Cardiac atrium fibroblast (primary cell): Measurements from ENCODE around the gene ZBTB12. TPM values are rescaled to one million over a fixed set of nuclear protein-coding genes. Genes with fewer than 3 reads are reported as not detected.

ENCODE experiments used
- total RNA-seq: library from RNA; depleted of rRNA; stranded (reverse); fragments of >200 nt; gene quantifications from 2 replicates; pipeline ENCODE4 v1.2.3, GENCODE V29; 2015

The ZBTB12 gene, protein sequence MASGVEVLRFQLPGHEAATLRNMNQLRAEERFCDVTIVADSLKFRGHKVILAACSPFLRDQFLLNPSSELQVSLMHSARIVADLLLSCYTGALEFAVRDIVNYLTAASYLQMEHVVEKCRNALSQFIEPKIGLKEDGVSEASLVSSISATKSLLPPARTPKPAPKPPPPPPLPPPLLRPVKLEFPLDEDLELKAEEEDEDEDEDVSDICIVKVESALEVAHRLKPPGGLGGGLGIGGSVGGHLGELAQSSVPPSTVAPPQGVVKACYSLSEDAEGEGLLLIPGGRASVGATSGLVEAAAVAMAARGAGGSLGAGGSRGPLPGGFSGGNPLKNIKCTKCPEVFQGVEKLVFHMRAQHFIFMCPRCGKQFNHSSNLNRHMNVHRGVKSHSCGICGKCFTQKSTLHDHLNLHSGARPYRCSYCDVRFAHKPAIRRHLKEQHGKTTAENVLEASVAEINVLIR
- total RNA-seq: 1.8 and 2.1 TPM in 2 replicates

DNA sequence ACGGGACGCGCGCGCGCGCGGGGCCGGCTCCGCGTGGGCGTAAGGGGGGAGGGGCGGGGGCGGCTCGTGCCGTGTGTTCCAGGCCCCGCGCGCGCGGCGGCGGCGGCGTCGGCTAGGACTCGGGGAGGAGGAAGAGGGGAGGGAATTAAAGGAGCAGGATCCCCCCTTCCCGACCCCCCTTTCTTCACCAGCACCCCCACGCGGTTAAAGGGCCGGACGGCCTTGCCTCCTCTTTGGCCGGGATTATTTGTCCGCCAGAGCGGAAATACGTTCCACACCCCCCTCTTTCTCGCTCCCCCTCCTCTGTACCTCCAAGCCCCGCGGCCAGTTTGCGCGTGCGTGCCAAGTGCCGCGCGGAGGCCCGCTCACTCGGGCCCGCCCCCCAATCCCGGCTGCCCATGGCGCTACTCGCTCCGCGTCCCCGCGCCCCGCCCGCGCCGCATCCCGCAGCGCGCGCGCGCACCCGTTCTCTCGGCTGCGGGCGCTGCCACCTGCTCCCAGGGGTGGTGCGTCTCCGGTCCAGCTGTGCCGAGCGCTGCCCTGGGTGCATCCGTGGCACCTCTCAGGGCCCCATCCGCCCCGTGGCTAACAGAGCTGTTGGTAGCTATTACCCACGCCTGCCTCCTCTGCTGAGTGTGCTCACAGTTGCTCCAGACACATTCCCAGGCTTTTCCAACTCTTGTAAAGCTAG, at the start of gene ZBTB12:
TSS of gene ZBTB12 (minus strand) at position 134 of the 691 bp plus-strand sequence. CDS start 781 bp downstream, outside the sequence.

DNA sequence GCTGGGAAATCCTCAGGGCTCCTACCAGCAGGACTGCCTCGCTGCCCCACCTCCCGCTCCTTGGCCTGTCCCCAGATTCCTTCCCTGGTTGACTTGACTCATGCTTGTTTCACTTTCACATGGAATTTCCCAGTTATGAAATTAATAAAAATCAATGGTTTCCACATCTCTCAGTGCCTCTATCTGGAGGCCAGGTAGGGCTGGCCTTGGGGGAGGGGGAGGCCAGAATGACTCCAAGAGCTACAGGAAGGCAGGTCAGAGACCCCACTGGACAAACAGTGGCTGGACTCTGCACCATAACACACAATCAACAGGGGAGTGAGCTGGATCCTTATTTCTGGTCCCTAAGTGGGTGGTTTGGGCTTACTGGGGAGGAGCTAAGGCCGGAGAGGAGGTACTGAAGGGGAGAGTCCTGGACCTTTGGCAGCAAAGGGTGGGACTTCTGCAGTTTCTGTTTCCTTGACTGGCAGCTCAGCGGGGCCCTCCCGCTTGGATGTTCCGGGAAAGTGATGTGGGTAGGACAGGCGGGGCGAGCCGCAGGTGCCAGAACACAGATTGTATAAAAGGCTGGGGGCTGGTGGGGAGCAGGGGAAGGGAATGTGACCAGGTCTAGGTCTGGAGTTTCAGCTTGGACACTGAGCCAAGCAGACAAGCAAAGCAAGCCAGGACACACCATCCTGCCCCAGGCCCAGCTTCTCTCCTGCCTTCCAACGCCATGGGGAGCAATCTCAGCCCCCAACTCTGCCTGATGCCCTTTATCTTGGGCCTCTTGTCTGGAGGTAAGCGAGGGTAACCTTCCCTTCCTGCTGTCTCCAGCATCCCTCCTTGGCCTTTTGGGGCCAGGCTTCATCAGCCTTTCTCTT, 43.9 kb upstream of the ZBTB12 start, which contains the start of gene CFB:
TSS of gene CFB (plus strand) at position 589 of the 863 bp plus-strand sequence. CDS start at position 716, 127 bp downstream.

DNA sequence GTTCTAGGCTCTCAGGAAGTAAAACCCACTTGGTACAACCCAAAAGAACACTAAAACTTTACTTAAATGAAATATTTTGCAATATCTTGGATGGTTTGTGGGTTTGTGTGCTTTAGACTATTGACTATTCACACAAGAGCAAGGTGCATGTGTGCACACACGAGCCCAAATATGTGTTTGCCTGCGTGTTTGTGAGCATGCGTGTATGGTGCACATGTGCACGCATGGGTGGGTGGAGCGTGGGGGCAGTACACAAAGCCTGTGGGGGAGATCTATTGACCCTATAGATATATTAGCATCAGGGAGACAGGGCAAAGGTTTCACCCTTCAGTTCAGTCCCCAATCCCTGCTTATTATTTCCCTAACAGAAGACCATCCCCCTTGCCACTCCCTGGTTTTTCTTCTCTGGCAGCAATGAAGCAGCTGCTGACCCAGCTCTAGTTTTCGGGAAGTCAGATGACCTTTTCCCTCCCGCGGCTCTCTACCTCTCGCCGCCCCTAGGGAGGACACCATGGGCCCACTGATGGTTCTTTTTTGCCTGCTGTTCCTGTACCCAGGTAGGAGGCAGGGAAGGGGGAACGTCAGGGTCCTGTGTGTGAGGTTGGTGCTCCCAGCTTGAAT, 25.5 kb upstream of the ZBTB12 start, which contains the start of gene C2:
TSS of gene C2 (plus strand) at position 476 of the 621 bp plus-strand sequence. CDS start at position 512, 36 bp downstream.

DNA sequence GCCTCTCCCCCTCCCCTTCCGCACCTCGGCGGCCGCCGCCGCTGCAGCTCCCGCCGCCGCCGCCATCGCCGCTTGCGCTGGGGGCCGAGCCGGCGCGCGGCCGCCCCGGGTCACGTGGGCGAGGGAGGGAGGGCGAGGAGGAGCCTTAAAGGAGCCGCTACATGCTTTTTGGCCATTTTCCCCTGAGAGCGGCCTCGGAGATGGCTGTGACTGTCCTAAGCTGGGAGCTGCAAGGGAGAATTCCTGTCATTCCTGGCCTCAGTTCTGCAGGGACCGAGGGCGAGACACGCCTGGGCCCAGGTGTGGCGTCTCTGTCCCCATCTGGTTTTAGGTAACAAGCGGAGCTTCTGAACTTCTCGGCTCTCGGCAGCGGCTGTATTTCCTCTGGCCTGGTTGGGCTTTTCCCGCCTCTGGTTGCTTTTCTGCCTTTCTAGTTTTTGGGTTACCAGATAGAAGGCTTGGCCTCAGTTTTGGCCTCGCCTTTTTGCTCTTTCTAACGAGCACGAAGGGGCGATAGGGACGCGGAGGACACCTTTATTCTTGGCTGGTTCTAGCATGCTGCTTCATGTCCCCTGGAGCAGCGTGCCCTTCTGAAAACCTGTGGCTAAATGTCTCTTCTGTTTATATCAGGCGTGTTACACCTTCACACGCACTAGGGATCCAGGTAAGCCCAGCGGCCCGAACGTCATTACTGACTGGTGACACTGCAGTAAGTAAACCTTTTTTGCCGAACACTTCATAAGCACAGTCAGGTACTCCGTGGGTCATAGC, 4.1 kb downstream of the ZBTB12 start, which contains the start of gene EHMT2:
TSS of gene EHMT2 (minus strand) at position 87 of the 771 bp plus-strand sequence. CDS start at position 66, 21 bp downstream.

DNA sequence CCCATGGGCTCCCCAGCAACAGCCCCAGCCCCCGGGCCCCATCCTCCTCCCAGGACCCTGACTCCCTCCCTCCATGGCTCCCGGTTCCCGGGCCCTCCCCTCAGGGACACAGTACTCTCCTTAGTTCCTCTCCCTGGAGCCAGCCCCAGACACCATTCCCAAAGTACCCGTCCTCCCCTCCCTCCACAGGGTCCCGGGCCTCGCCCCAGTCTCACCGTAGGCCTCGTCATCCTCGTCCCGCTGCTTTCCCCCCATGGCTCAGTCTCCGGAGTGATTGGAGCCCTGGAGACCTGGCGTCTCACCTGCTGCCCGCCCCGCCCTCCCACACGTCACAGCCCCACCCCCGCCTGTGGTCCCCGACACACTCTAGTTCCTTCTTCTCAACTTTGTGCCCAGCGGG, 23.2 kb downstream of the ZBTB12 start, which contains the start of gene SLC44A4:
TSS of gene SLC44A4 (minus strand) at position 272 of the 400 bp plus-strand sequence. CDS start at position 255, 17 bp downstream.

DNA sequence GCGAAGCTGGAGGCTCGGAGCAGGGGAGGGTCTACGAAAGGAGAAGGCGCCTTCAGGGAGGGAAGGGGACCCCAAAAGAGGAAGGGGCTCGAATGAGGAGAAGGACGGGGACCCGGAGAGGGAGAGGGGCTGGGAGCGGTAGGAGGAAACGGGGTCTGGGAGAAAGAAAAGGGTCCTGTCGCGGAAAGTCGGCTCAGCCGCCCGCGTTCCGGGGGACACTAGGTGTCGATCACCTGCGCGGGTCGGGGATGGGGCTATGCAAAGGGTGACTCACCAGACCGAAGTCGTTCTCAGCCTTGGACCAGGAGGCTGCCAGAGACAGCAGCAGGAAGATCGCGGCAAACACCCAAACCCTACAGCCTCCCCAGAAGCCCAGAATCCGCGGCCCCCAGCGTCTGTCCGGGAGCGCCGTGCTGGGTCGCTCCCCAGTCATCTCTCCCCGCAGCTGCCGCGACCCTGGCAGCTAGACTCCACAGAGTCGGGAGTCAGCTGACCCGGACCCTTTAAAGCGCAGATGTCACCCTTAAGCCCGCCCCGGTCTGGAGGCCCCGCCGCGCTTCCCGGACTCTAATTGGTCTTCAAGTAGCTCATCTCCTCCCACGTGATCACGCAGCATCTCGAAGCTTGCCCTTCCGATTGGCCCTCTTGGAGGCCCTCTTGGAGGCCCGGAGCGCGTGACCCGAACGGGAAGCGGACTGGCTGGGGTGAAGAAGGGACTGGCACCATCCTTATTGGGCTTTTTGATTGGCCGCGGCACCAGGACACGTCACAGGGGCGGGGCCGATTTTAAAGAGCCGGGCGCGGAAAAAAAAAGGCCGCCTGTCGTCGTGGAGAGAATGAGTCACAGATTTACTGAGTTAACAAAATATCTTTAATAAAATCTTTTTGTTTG, 39.3 kb downstream of the ZBTB12 start, which contains the start of gene NEU1:
TSS of gene NEU1 (minus strand) at position 478 of the 892 bp plus-strand sequence. CDS start at position 433, 45 bp downstream.

Other genes starting within 250 kb of the ZBTB12 start
- 200 and 228 TPM in 2 replicates for gene BAG6, start 249.4 kb downstream of the ZBTB12 start, total RNA-seq
- gene APOM, start 246.2 kb downstream of the ZBTB12 start, total RNA-seq: 7.6 TPM in 1 of 2 replicates, not detected in the other
- 15.3 and 19.9 TPM in 2 replicates for gene C6orf47, start 241.3 kb downstream of the ZBTB12 start, total RNA-seq
- 23.2 and 28.5 TPM in 2 replicates for gene GPANK1, start 237.1 kb downstream of the ZBTB12 start, total RNA-seq
- gene CSNK2B, start 236.0 kb downstream of the ZBTB12 start, total RNA-seq: 218 and 219 TPM in 2 replicates
- 1.1 and 1.5 TPM in 2 replicates for gene LY6G5B, start 232.1 kb downstream of the ZBTB12 start, total RNA-seq
- not detected in 2 replicates for gene LY6G5C, start 221.0 kb downstream of the ZBTB12 start, total RNA-seq
- gene ABHD16A, start 198.8 kb downstream of the ZBTB12 start, total RNA-seq: 28.3 and 28.8 TPM in 2 replicates
- not detected in 2 replicates for gene LY6G6F, start 195.2 kb downstream of the ZBTB12 start, total RNA-seq
- not detected in 2 replicates for gene LY6G6D, start 186.7 kb downstream of the ZBTB12 start, total RNA-seq
- not detected in 2 replicates for gene LY6G6C, start 180.3 kb downstream of the ZBTB12 start, total RNA-seq
- not detected in 2 replicates for gene MPIG6B, start 178.7 kb downstream of the ZBTB12 start, total RNA-seq
- 32.1 and 53.8 TPM in 2 replicates for gene DDAH2, start 172.8 kb downstream of the ZBTB12 start, total RNA-seq
- gene CLIC1, start 165.6 kb downstream of the ZBTB12 start, total RNA-seq: 478 and 525 TPM in 2 replicates
- 2.1 and 4.3 TPM in 2 replicates for gene MSH5, start 162.1 kb downstream of the ZBTB12 start, total RNA-seq
- gene SAPCD1, start 139.4 kb downstream of the ZBTB12 start, total RNA-seq: 0.54 TPM in 1 of 2 replicates, not detected in the other
- under 0.01 TPM in 1 of 2 replicates, not detected in the other for gene VWA7, start 124.8 kb downstream of the ZBTB12 start, total RNA-seq
- gene VARS1, start 106.3 kb downstream of the ZBTB12 start, total RNA-seq: 40.1 and 59.8 TPM in 2 replicates
- gene LSM2, start 95.1 kb downstream of the ZBTB12 start, total RNA-seq: 20.9 and 37.3 TPM in 2 replicates
- 0.49 TPM in 1 of 2 replicates, not detected in the other for gene HSPA1L, start 86.8 kb downstream of the ZBTB12 start, total RNA-seq
- 59.8 and 77.6 TPM in 2 replicates for gene HSPA1A, start 86.5 kb downstream of the ZBTB12 start, total RNA-seq
- gene HSPA1B, start 74.3 kb downstream of the ZBTB12 start, total RNA-seq: 61.4 and 72.9 TPM in 2 replicates
- gene NEU1, start 39.3 kb downstream of the ZBTB12 start, total RNA-seq: 37.5 and 55.9 TPM in 2 replicates
- gene SLC44A4, start 23.1 kb downstream of the ZBTB12 start, total RNA-seq: not detected in 2 replicates
- gene EHMT2, start 4.4 kb downstream of the ZBTB12 start, total RNA-seq: 26.0 and 35.0 TPM in 2 replicates
- gene C2, start 25.6 kb upstream of the ZBTB12 start, total RNA-seq: 0.97 and 2.2 TPM in 2 replicates
- 12.6 and 103 TPM in 2 replicates for gene CFB, start 44.0 kb upstream of the ZBTB12 start, total RNA-seq
- 80.2 and 82.0 TPM in 2 replicates for gene NELFE, start 56.9 kb upstream of the ZBTB12 start, total RNA-seq
- 28.0 and 44.9 TPM in 2 replicates for gene SKIC2, start 57.1 kb upstream of the ZBTB12 start, total RNA-seq
- 18.6 and 25.5 TPM in 2 replicates for gene DXO, start 70.1 kb upstream of the ZBTB12 start, total RNA-seq
- 12.1 and 14.7 TPM in 2 replicates for gene C4A, start 80.0 kb upstream of the ZBTB12 start, total RNA-seq
- gene C4B, start 112.7 kb upstream of the ZBTB12 start, total RNA-seq: 6.0 TPM in 2 replicates
- 0.49 TPM in 1 of 2 replicates, not detected in the other for gene CYP21A2, start 136.3 kb upstream of the ZBTB12 start, total RNA-seq
- gene TNXB, start 207.3 kb upstream of the ZBTB12 start, total RNA-seq: 41.5 and 45.3 TPM in 2 replicates
- gene ATF6B, start 226.2 kb upstream of the ZBTB12 start, total RNA-seq: 19.5 and 20.7 TPM in 2 replicates
- gene FKBPL, start 228.2 kb upstream of the ZBTB12 start, total RNA-seq: 2.3 and 3.9 TPM in 2 replicates
- gene PRRT1, start 249.9 kb upstream of the ZBTB12 start, total RNA-seq: 0.16 TPM in 1 of 2 replicates, not detected in the other